Sigmoid colon (tissue), 7 donors: ENCODE data around the gene KCNIP3. TPM values are rescaled to one million over a fixed set of nuclear protein-coding genes. Genes with fewer than 3 reads are reported as not detected.
A peak's percentile ranks its signal among the peaks of the same experiment; 100 is the strongest.

Experiments
- DNase-seq: peaks from one replicate; pipeline ENCODE4 v3.0.0-alpha.2; 2019
- H3K27ac ChIP-seq, 4 donors: fragments of 200-600 bp; sonication (generic); one replicate each; pipeline ENCODE4 v1.5.1; 2016 to 2019; ENCODE audit warnings: mild to moderate bottlenecking in 1 of 4
- H3K27me3 ChIP-seq, 3 donors: fragments of 200-600 bp; sonication (generic); one replicate each; pipeline ENCODE4 v1.5.1; 2019; ENCODE audit warnings: mild to moderate bottlenecking in 1 of 3
- H3K36me3 ChIP-seq, 4 donors: fragments of 200-600 bp; sonication (generic); one replicate each; pipeline ENCODE4 v1.5.1; 2016 to 2019
- H3K4me1 ChIP-seq, 4 donors: fragments of 200-600 bp; sonication (generic); one replicate each; pipeline ENCODE4 v1.5.1; 2017 to 2019
- H3K4me3 ChIP-seq, 4 donors: fragments of 200-600 bp; sonication (generic); one replicate each; pipeline ENCODE4 v1.5.1; 2017 to 2019; ENCODE audit warnings: mild to moderate bottlenecking in 2 of 4, moderate library complexity in 1 of 4
- H3K9me3 ChIP-seq, 4 donors: fragments of 200-600 bp in 3 of 4; sonication (generic) in 3 of 4; one replicate each; pipeline versions ENCODE4 v1.5.1 to v1.6.1; 2013 to 2019
- CTCF ChIP-seq, 4 experiments: fragments of 450-650 bp in 3 of 4; fragments of 200-600 bp in 1 of 4; IDR thresholded peaks; one replicate each; pipeline ENCODE4 v1.5.1; 2016 to 2019; ENCODE audit warnings: antibody characterized with exemption in 4 of 4, mild to moderate bottlenecking in 3 of 4, moderate library complexity in 2 of 4
- EP300 ChIP-seq, 4 donors: sonication (generic); formaldehyde crosslinking; IDR thresholded peaks; one replicate each; pipeline ENCODE4 v1.6.1; 2017; ENCODE audit warnings: antibody characterized with exemption in 4 of 4
- POLR2A ChIP-seq, 2 donors: fragments of 450-650 bp; IDR thresholded peaks; one replicate each; pipeline ENCODE4 v1.6.1; 2016; ENCODE audit warnings: antibody characterized with exemption in 2 of 2, mild to moderate bottlenecking in 2 of 2, moderate library complexity in 2 of 2
- POLR2AphosphoS5 ChIP-seq, 4 donors: sonication (generic); formaldehyde crosslinking; IDR thresholded peaks; one replicate each; pipeline ENCODE4 v1.6.1; 2017; ENCODE audit warnings: antibody characterized with exemption in 4 of 4
- WGBS, 2 donors: extraction: QIAGEN DNeasy Blood & Tissue Kit; methylation state at CpG; one replicate each; pipeline ENCODE4 v1.1.7; 2013; 5-methylcytosine and 5-hydroxymethylcytosine counted together
- intact Hi-C: fragments of 100-400 bp; cut with DNase I; formaldehyde crosslinking; loops from one replicate; pipeline ENCODE4 v1.15.1; 2023
- polyA plus RNA-seq, 3 donors: library from polyadenylated mRNA; stranded (reverse); fragments of 200-250 nt; gene quantifications; one replicate each; pipeline ENCODE4 v1.2.3, GENCODE V29; 2013
- total RNA-seq, 4 donors: library from RNA; depleted of rRNA; stranded (reverse); fragments of >200 nt; gene quantifications; one replicate each; pipeline ENCODE4 v1.1.0, GENCODE V29; 2016
- donor health status: healthy with polysubstance abuse.
- donor health status: Bipolar disorder and iron deficiency.
- donor health status: healthy.

Gene KCNIP3
- total and polyA plus RNA-seq, 7 donors = 1.8 to 23.8 (median 11.8) TPM

- H3K27me3 ChIP-seq = no peaks in the 10 kb centered on the region
- H3K4me1 ChIP-seq = no peaks in the 10 kb centered on the region
- H3K4me3 ChIP-seq = no peak overlapping the region
- peak; percentile 36 for DNase-seq
- TF ChIP-seq EP300 (IDR thresholded peaks at IDR 0.05) (no peak), POLR2AphosphoS5 (IDR thresholded peaks at IDR 0.05) (no peak), POLR2A (IDR thresholded peaks at IDR 0.05) (no peak), CTCF (IDR thresholded peaks at IDR 0.05) (no peak)
- H3K36me3 ChIP-seq = peaks cover 0 to 6% (median 1%) of the 10 kb centered on the region in 4 donors
- no peaks in the 10 kb centered on the region for H3K9me3 ChIP-seq
- no peak overlapping the region for H3K27ac ChIP-seq
- intact Hi-C loops = no loop called here
- WGBS, 2 donors = 89 to 92% methylated on average over 8 of the region's 8 CpGs
These were observed 75.7 kb downstream of the KCNIP3 start for GRCh38 chr2:95372845-95373244.

GRCh38 chr2:95374029-95374428 lies 76.9 kb downstream of the KCNIP3 start:
- no peaks in the 10 kb centered on the region for H3K9me3 ChIP-seq
- peak; percentile 19 for DNase-seq
- 91 to 94% methylated on average over 6 of the region's 6 CpGs for WGBS, 2 donors
- TF ChIP-seq POLR2AphosphoS5 (IDR thresholded peaks at IDR 0.05) = no peak
- no peak for TF ChIP-seq EP300 (IDR thresholded peaks at IDR 0.05)
- no peak for TF ChIP-seq CTCF (IDR thresholded peaks at IDR 0.05)
- TF ChIP-seq POLR2A (IDR thresholded peaks at IDR 0.05) = no peak
- no peaks in the 10 kb centered on the region for H3K4me1 ChIP-seq
- H3K27me3 ChIP-seq = no peaks in the 10 kb centered on the region
- intact Hi-C loops = no loop called here
- peaks cover 0 to 10% (median 3%) of the 10 kb centered on the region in 4 donors for H3K36me3 ChIP-seq
- no peak overlapping the region for H3K4me3 ChIP-seq
- no peak overlapping the region for H3K27ac ChIP-seq

- intact Hi-C loops = no loop called here
- Histone ChIP-seq H3K9me3 (no peaks in the 10 kb centered on the region), H3K4me1 (no peaks in the 10 kb centered on the region), H3K27ac (no peak overlapping the region), H3K27me3 (no peaks in the 10 kb centered on the region), H3K4me3 (no peak overlapping the region), H3K36me3 (peaks cover 0 to 10% (median 3%) of the 10 kb centered on the region in 4 donors)
- TF ChIP-seq CTCF (IDR thresholded peaks at IDR 0.05) = no peak
- no peak for TF ChIP-seq EP300 (IDR thresholded peaks at IDR 0.05)
- TF ChIP-seq POLR2AphosphoS5 (IDR thresholded peaks at IDR 0.05) = no peak
- no peak for TF ChIP-seq POLR2A (IDR thresholded peaks at IDR 0.05)
- WGBS, 2 donors = 91 to 92% methylated on average over 11 of the region's 11 CpGs
- peak; percentile 58 for DNase-seq
These were observed 77.3 kb downstream of the KCNIP3 start for GRCh38 chr2:95374451-95374920.

GRCh38 chr2:95374921-95375471 lies 77.8 kb downstream of the KCNIP3 start:
- Histone ChIP-seq H3K36me3 (peaks cover 0 to 10% (median 3%) of the 10 kb centered on the region in 4 donors), H3K9me3 (no peaks in the 10 kb centered on the region), H3K27ac (no peak overlapping the region), H3K4me1 (no peaks in the 10 kb centered on the region), H3K27me3 (no peaks in the 10 kb centered on the region), H3K4me3 (no peak overlapping the region)
- peak; percentile 41 for DNase-seq
- intact Hi-C loops = no loop called here
- 69 to 80% methylated on average over 15 of the region's 15 CpGs for WGBS, 2 donors
- TF ChIP-seq EP300 (IDR thresholded peaks at IDR 0.05) (no peak), POLR2A (IDR thresholded peaks at IDR 0.05) (no peak), CTCF (IDR thresholded peaks at IDR 0.05) (no peak), POLR2AphosphoS5 (IDR thresholded peaks at IDR 0.05) (no peak)
